Naive B cell (primary cell): Measurements from ENCODE around the gene PPP1R3G. TPM values are rescaled to one million over a fixed set of nuclear protein-coding genes. Genes with fewer than 3 reads are reported as not detected.
A peak's percentile ranks its signal among the peaks of the same experiment; 100 is the strongest.

Source experiments
- ATAC-seq, 2 donors: fragments of 150-1000 bp; cut with Tn5 transposase; 2 replicates each; pipeline ENCODE4 v1.10.0; 2021; ENCODE audit warnings: low read depth in 2 of 2, mild to moderate bottlenecking in 2 of 2, moderate library complexity in 2 of 2
- DNase-seq: peaks from one replicate; pipeline ENCODE4 v3.0.0; 2022
- H3K27ac Mint-ChIP-seq, 6 donors: one replicate each; pipeline ENCODE4 v1.8.0; 2020 to 2022; ENCODE audit warnings: mild to moderate bottlenecking in 6 of 6, mixed read lengths in 6 of 6, moderate library complexity in 5 of 6, inconsistent platforms in 2 of 6
- H3K27me3 Mint-ChIP-seq, 3 donors: one replicate each; pipeline ENCODE4 v1.8.0; 2021 to 2022; ENCODE audit warnings: mixed read lengths in 3 of 3, mild to moderate bottlenecking in 1 of 3
- H3K36me3 Mint-ChIP-seq, 2 donors: one replicate each; pipeline ENCODE4 v1.8.0; 2020 to 2022; ENCODE audit warnings: mixed read lengths in 2 of 2, inconsistent platforms in 1 of 2, mild to moderate bottlenecking in 1 of 2
- H3K4me1 Mint-ChIP-seq, 3 donors: one replicate each; pipeline ENCODE4 v1.8.0; 2020 to 2022; ENCODE audit warnings: mixed read lengths in 3 of 3, inconsistent platforms in 1 of 3, mild to moderate bottlenecking in 1 of 3, moderate library complexity in 1 of 3
- H3K4me3 Mint-ChIP-seq, 8 donors: one replicate each; pipeline ENCODE4 v1.8.0; 2020 to 2022; ENCODE audit warnings: mild to moderate bottlenecking in 8 of 8, mixed read lengths in 8 of 8, moderate library complexity in 8 of 8, inconsistent platforms in 2 of 8
- H3K9me3 Mint-ChIP-seq, 7 donors: one replicate each; pipeline ENCODE4 v1.8.0; 2020 to 2022; ENCODE audit warnings: mixed read lengths in 7 of 7, mild to moderate bottlenecking in 5 of 7, inconsistent platforms in 2 of 7, moderate library complexity in 1 of 7
- polyA plus RNA-seq, 6 donors: library from polyadenylated mRNA; unstranded; fragments of 300-500 nt; fragmentation: Illumina TruSeq; gene quantifications; one replicate each; pipeline ENCODE4 v1.2.3, GENCODE V29; 2021; ENCODE audit warnings: low read depth in 6 of 6

PPP1R3G gene
- polyA plus RNA-seq, 6 donors from 2014 or later = 0.11 TPM; not detected in 4

DNA sequence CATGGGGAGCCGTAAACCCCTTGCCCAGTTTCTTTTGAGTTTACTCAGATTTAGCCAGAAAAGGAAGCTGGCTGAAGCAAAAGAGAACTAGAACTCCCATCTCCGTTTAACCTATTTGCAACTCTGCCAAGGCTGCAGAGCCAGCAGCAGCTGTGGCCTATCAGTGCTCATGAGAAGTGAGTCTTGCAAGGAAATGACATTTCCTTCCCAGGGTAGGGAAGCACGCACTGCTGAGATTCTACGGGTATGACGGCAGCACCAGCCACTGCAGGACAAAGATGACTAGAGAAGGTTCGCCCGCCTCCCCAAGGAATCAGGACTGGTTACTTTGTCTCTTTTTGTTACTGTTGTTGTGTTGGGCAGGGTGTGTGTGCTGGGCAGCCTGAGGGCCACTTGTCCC lies 47.6 kb downstream of the PPP1R3G start:
- peak overlapping the region; percentile 34 to 87 (median 74) for H3K4me3 Mint-ChIP-seq
- H3K4me1 Mint-ChIP-seq = peaks cover 47 to 52% (median 50%) of the 10 kb centered on the region in 3 donors
- H3K27me3 Mint-ChIP-seq = no peaks in the 10 kb centered on the region
- ATAC-seq (peak; percentile 98), DNase-seq (peak; percentile 41)
- H3K36me3 Mint-ChIP-seq = peaks cover 0 to 11% of the 10 kb centered on the region in 2 donors
- H3K27ac Mint-ChIP-seq = peak overlapping the region; percentile 89 to 97 (median 94)
- no peaks in the 10 kb centered on the region for H3K9me3 Mint-ChIP-seq

GRCh38 chr6:5133943-5134342 lies 48.8 kb downstream of the PPP1R3G start:
- H3K27ac Mint-ChIP-seq = peak overlapping the region in 3 of 6 donors; percentile 25 to 89 (median 26)
- H3K9me3 Mint-ChIP-seq = no peaks in the 10 kb centered on the region
- H3K4me3 Mint-ChIP-seq = peak overlapping the region in 1 of 8 donors; percentile 4
- peaks cover 0 to 11% of the 10 kb centered on the region in 2 donors for H3K36me3 Mint-ChIP-seq
- peaks cover 39 to 41% (median 41%) of the 10 kb centered on the region in 3 donors for H3K4me1 Mint-ChIP-seq
- ATAC-seq (no peak), DNase-seq (no peak)
- no peaks in the 10 kb centered on the region for H3K27me3 Mint-ChIP-seq

- Mint-ChIP-seq H3K36me3 (peaks cover 0 to 5% of the 10 kb centered on the region in 2 donors), H3K27ac (peak overlapping the region in 4 of 6 donors; percentile 8 to 71 (median 12)), H3K27me3 (no peaks in the 10 kb centered on the region), H3K4me3 (no peak overlapping the region), H3K4me1 (peaks cover 28 to 42% (median 31%) of the 10 kb centered on the region in 3 donors), H3K9me3 (no peaks in the 10 kb centered on the region)
- ATAC-seq (peak in 1 of 2 donors; percentile 14), DNase-seq (no peak)
Observed at GRCh38 chr6:5135788-5136376, 50.7 kb downstream of the PPP1R3G start.

DNA sequence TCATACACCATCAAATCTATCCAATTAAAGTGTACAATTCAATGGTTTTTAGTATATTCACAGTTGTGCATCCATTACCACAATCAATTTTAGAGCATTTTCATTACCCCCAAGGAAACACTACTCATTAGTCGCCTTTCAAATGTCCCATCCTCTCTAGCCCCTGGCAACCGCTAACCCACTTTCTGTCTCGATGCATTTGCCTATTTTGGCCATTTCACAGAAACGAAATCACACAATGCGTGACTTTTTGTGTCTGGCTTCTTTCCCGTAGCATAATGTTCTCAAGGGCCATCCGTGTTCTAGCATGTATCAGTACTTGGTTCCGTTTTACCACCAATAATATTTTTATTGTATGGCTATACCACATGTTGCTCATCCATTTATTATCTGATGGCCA lies 51.7 kb downstream of the PPP1R3G start:
- H3K27me3 Mint-ChIP-seq = no peaks in the 10 kb centered on the region
- H3K4me1 Mint-ChIP-seq = peaks cover 25 to 45% (median 27%) of the 10 kb centered on the region in 3 donors
- H3K36me3 Mint-ChIP-seq = peaks cover 0 to 5% of the 10 kb centered on the region in 2 donors
- DNase-seq (no peak), ATAC-seq (no peak)
- no peaks in the 10 kb centered on the region for H3K9me3 Mint-ChIP-seq
- H3K27ac Mint-ChIP-seq = peak overlapping the region in 2 of 6 donors; percentile 79 to 84
- H3K4me3 Mint-ChIP-seq = no peak overlapping the region

Other genes starting within 250 kb of the PPP1R3G start
- 10 to 100 TPM; 12.0 to 22.2 (median 18.8) TPM for gene RPP40, start 81.3 kb upstream of the PPP1R3G start, polyA plus RNA-seq
- gene LYRM4, start 175.6 kb downstream of the PPP1R3G start, polyA plus RNA-seq = 10 to 100 TPM; 33.1 to 44.6 (median 40.7) TPM
- gene FARS2, start 176.2 kb downstream of the PPP1R3G start, polyA plus RNA-seq = 10 to 100 TPM; 25.7 to 35.9 (median 27.6) TPM